K562 (cell line): ENCODE measurements around the gene BIN1.

Source experiments
- CTCF ChIP-seq, 3 experiments: IDR thresholded peaks in 2 of 3; conservative IDR thresholded peaks in 1 of 3; 2 replicates each; pipeline ENCODE4 v1.5.1; 2011 to 2012; ENCODE audit warnings: low read length in 3 of 3, mild to moderate bottlenecking in 3 of 3, control low read depth in 2 of 3, improper control_type of control experiment in 1 of 3, inconsistent platforms in 1 of 3, low read depth in 1 of 3, mixed read lengths in 1 of 3, moderate library complexity in 1 of 3; ENCODE audit not compliant: insufficient read depth in 2 of 3
- EZH2 ChIP-seq: IDR thresholded peaks from 2 replicates; pipeline ENCODE4 v1.6.1; 2012; ENCODE audit warnings: low read depth, mild to moderate bottlenecking, inconsistent platforms, low read length, borderline replicate concordance
- HMG20B ChIP-seq: fragments of 250-450 bp; sonication (Bioruptor Pico); IDR thresholded peaks from 2 replicates; pipeline ENCODE4 v1.5.0; 2021; ENCODE audit warnings: mild to moderate bottlenecking
- MXI1 ChIP-seq: IDR thresholded peaks from 2 replicates; pipeline ENCODE4 v1.6.1; 2011; ENCODE audit warnings: low read depth, mild to moderate bottlenecking, improper control_type of control experiment, low read length
- PCBP2 ChIP-seq: fragments of 200-400 bp; formaldehyde crosslinking; IDR thresholded peaks from 2 replicates; pipeline ENCODE4 v1.6.1; 2018; ENCODE audit warnings: low read length, low read depth, mild to moderate bottlenecking, moderate library complexity; ENCODE audit not compliant: poor library complexity, severe bottlenecking
- RAD21 ChIP-seq, 2 experiments: fragments of 250-450 bp in 1 of 2; fragments of 450-650 bp in 1 of 2; sonication (Bioruptor Pico) in 1 of 2; formaldehyde crosslinking in 1 of 2; IDR thresholded peaks in 1 of 2; conservative IDR thresholded peaks in 1 of 2; 2 replicates each; pipeline versions ENCODE4 v1.4.0 to v1.8.0; 2020 to 2022; ENCODE audit warnings: mild to moderate bottlenecking in 2 of 2, moderate library complexity in 1 of 2
- RCOR1 ChIP-seq, 2 experiments: IDR thresholded peaks; 2 replicates each; pipeline ENCODE4 v1.6.1; 2012; ENCODE audit warnings: low read depth in 2 of 2, low read length in 2 of 2, borderline replicate concordance in 1 of 2, improper control_type of control experiment in 1 of 2
- SP1 ChIP-seq: sonication (generic); formaldehyde crosslinking; IDR thresholded peaks from 2 replicates; pipeline ENCODE4 v1.8.1; 2022; ENCODE audit warnings: mild to moderate bottlenecking, missing genetic modification reagents
- ZSCAN29 ChIP-seq: fragments of 450-650 bp; IDR thresholded peaks from 2 replicates; pipeline ENCODE4 v1.6.1; 2017
- TF ChIP-seq, protein P1 (sequence below): IDR thresholded peaks from 2 replicates; pipeline ENCODE4 v1.6.1; 2012; ENCODE audit warnings: low read depth, low read length, improper control_type of control experiment, borderline replicate concordance

GRCh38 chr2:127121353-127121752 lies 14.4 kb upstream of the BIN1 start:
- TF ChIP-seq ZSCAN29 (no peak), RCOR1 (IDR thresholded peaks at IDR 0.05; ENCODE audit: borderline replicate concordance in 1 of 2, low read depth in 2 of 2, low read length in 2 of 2) (no peak), MXI1 (no peak), CTCF (IDR thresholded peaks at IDR 0.05 in 2 of 3, conservative IDR thresholded peaks at IDR 0.05 in 1 of 3; ENCODE audit: insufficient read depth in 2 of 3, low read depth in 1 of 3, low read length in 3 of 3) (no peak), RAD21 (CRISPR knock-in tag; conservative IDR thresholded peaks at IDR 0.05 in 1 of 2, IDR thresholded peaks at IDR 0.05 in 1 of 2) (no peak), PCBP2 (no peak), EZH2 (no peak), HMG20B (CRISPR knock-in tag) (no peak), SP1 (CRISPR knock-in tag) (no peak)
- TF ChIP-seq, protein P1, sequence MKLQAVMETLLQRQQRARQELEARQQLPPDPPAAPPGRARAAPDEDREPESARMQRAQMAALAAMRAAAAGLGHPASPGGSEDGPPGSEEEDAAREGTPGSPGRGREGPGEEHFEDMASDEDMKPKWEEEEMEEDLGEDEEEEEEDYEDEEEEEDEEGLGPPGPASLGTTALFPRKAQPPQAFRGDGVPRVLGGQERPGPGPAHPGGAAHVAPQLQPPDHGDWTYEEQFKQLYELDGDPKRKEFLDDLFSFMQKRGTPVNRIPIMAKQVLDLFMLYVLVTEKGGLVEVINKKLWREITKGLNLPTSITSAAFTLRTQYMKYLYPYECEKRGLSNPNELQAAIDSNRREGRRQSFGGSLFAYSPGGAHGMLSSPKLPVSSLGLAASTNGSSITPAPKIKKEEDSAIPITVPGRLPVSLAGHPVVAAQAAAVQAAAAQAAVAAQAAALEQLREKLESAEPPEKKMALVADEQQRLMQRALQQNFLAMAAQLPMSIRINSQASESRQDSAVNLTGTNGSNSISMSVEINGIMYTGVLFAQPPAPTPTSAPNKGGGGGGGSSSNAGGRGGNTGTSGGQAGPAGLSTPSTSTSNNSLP: no peak
